ENCODE measurements around the gene RUBCN.

RUBCN gene

DNA sequence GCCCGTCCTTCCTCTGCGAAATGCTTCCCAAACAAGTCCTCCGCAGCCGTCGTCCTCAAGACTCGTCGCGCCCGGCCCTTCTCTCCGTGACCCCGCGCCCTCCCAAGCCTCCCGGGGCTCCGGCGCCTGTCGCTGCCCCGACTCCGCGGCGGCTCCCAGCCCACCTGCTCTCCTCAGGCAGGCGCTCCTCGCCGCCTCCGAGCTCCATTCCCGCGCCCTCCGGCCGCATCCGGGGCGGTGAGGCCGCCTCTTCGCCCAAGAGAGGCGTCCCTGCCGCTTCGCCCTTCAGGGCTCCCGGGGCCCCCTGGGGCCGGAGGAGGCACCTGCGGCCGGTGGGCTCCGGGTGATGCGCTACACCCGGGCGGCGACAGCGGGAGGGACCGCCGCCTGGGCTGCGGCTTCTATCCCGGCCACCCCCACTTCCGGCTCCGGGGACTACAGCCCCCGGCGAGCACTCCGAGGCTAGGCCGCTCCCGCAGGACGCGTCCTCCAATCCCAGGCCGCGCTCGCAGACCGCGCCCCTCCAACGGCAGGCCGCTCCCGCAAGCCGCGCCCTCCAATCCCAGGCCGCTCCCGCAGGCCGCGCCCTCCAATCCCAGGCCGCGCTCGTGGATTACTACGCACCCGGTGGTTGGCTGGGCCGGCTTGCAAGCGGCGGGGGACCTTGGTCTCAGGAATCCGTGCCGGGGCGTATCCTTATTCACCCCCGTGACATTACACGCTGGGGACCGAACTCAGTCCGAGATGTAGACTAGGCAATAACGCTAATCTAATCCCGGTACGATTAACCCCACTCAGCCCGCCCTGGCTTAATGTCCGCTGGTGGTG, at the start of gene RUBCN:
Gene RUBCN, minus strand, starts transcription at position 414 of the 828 bp plus-strand sequence. Its CDS starts 185 bp downstream, at position 229.
- in situ Hi-C loops (cut with MboI; ENCODE audit: low sequenced_read_pairs, unreplicated experiment), result no loop called here
- DNase-seq (ENCODE audit: low spot score), result peak; percentile 96

GRCh38 chr3:197784019-197784585, 47.4 kb upstream of the RUBCN start:
- no peak for DNase-seq (ENCODE audit: low spot score)
- in situ Hi-C loops (cut with MboI; ENCODE audit: low sequenced_read_pairs, unreplicated experiment), result no loop called here
- no peak for TF ChIP-seq CTCF (IDR thresholded peaks at IDR 0.05; ENCODE audit: borderline replicate concordance, control extremely low read depth, extremely low read depth, insufficient read depth, missing control alignments)

More for the DNA sequence above, at the start of gene RUBCN:
- TF ChIP-seq CTCF (IDR thresholded peaks at IDR 0.05; ENCODE audit: borderline replicate concordance, control extremely low read depth, extremely low read depth, insufficient read depth, missing control alignments), result no peak

DNA sequence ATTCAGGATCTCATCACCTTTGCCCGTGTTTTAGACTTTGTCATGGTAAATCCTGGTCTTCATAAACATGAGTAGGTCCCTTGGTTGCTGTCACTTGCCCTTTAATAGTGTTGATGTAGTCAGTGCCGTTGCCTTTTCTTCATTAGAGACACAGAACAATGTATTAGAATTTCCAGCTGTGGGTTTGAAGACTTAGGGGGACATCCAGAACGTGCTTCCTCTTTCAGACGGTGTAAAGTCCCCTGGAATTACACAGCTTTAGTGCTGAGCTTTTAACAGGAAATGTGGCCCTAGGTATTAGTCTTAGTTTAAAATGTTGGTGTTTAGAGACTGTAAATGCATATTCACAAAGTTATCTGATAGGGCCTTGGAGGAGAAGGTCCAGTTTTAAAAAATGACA, 45.5 kb upstream of the RUBCN start:
- no peak for TF ChIP-seq CTCF (IDR thresholded peaks at IDR 0.05; ENCODE audit: borderline replicate concordance, control extremely low read depth, extremely low read depth, insufficient read depth, missing control alignments)
- peak; percentile 32 for DNase-seq (ENCODE audit: low spot score)
- in situ Hi-C loops (cut with MboI; ENCODE audit: low sequenced_read_pairs, unreplicated experiment), result no loop called here

GRCh38 chr3:197775317-197775716, 38.6 kb upstream of the RUBCN start:
- DNase-seq (ENCODE audit: low spot score), result no peak
- TF ChIP-seq CTCF (IDR thresholded peaks at IDR 0.05; ENCODE audit: borderline replicate concordance, control extremely low read depth, extremely low read depth, insufficient read depth, missing control alignments), result no peak
- in situ Hi-C loops (cut with MboI; ENCODE audit: low sequenced_read_pairs, unreplicated experiment), result no loop called here

DNA sequence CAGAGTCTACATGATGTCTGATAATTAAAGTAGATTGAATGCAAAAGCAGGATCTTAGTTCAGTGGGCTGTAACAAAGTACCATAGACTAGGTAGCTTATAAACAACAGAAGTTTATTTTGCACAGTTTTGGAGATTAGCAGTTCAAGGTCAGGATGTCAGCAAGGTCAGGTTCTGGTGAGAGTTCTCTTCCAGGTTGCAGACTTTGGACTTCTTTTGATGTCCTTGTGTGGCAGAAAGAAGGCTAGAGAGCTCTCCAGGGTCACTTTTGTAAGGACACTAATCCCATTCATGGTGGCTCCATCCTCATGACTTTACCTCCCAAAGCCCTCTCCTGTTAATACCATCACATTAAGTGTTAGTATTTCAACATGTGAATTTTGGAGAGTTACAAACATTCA, 25.1 kb upstream of the RUBCN start:
- in situ Hi-C loops (cut with MboI; ENCODE audit: low sequenced_read_pairs, unreplicated experiment), result no loop called here
- no peak for TF ChIP-seq CTCF (IDR thresholded peaks at IDR 0.05; ENCODE audit: borderline replicate concordance, control extremely low read depth, extremely low read depth, insufficient read depth, missing control alignments)
- DNase-seq (ENCODE audit: low spot score), result no peak

DNA sequence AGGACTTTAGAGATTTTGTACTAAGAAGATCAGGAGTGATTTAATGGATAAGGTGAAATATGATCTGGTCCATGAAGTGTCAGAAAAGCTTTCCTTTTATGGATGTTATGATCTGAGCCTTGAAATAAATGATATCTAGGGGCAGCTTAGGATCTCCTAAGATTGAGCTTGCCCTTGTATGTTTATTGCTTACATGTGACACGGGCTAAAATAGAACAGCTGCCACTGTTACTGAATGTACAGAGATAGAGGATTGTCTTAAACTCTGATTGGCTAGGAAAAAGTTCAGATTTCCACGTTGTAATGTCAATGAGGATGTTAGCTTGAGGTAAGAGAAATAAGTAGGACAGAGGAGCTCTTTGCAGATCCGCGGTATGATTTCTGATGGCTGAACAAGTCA, 21.8 kb upstream of the RUBCN start:
- no peak for TF ChIP-seq CTCF (IDR thresholded peaks at IDR 0.05; ENCODE audit: borderline replicate concordance, control extremely low read depth, extremely low read depth, insufficient read depth, missing control alignments)
- no peak for DNase-seq (ENCODE audit: low spot score)

More for the DNA sequence above, 21.8 kb upstream of the RUBCN start:
- in situ Hi-C loops (cut with MboI; ENCODE audit: low sequenced_read_pairs, unreplicated experiment), result no loop called here
